OCI-LY7 (cell line): ENCODE data around the gene FOXP1. TPM values are rescaled to one million over a fixed set of nuclear protein-coding genes. Genes with fewer than 3 reads are reported as not detected.

ENCODE experiments used
- BruUV-seq: library from RNA; stranded (reverse); fragments of 400-500 nt; replicated peaks from 2 replicates; lab custom pipeline; 2021; lab: Mats Ljungman, UMichigan
- CTCF ChIA-PET: fragments of 300-600 bp; sonication (Branson Sonifier 250); formaldehyde crosslinking; loops from one replicate; lab custom pipeline; 2022; ENCODE audit warnings: antibody characterized with exemption; ENCODE audit not compliant: unreplicated experiment; lab: Charles Lee
- POLR2A ChIA-PET: fragments of 300-600 bp; sonication (Branson Sonifier 250); formaldehyde crosslinking; loops from one replicate; lab custom pipeline; 2022; ENCODE audit warnings: antibody characterized with exemption; lab: Charles Lee
- DNase-seq: peaks from one replicate; pipeline ENCODE4 v3.0.0-alpha.2; 2015; ENCODE audit warnings: low spot score
- H2AFZ ChIP-seq: fragments of 200-600 bp; sonication (generic), shearing (Covaris generic); 2 replicates; pipeline ENCODE4 v1.6.1; 2014; ENCODE audit warnings: mild to moderate bottlenecking, antibody characterized with exemption, low read length, moderate library complexity
- H3K27ac ChIP-seq: fragments of 200-600 bp; sonication (generic); 2 replicates; pipeline ENCODE4 v1.5.1; 2014; ENCODE audit warnings: mixed run types, low read depth, mild to moderate bottlenecking, moderate library complexity, low read length, inconsistent platforms; ENCODE audit not compliant: poor library complexity, severe bottlenecking
- H3K36me3 ChIP-seq: fragments of 200-600 bp; sonication (generic); 2 replicates; pipeline ENCODE4 v1.6.1; 2014; ENCODE audit warnings: mild to moderate bottlenecking, antibody characterized with exemption, low read length, moderate library complexity, mixed read lengths; ENCODE audit not compliant: insufficient read depth
- H3K4me1 ChIP-seq: fragments of 200-600 bp; sonication (generic); 2 replicates; pipeline ENCODE4 v1.5.1; 2014; ENCODE audit warnings: mild to moderate bottlenecking, low read length; ENCODE audit not compliant: insufficient read depth, poor library complexity, severe bottlenecking
- H3K4me2 ChIP-seq: fragments of 200-600 bp; sonication (generic); 2 replicates; pipeline ENCODE4 v1.6.1; 2014; ENCODE audit warnings: mild to moderate bottlenecking, low read length
- H3K4me3 ChIP-seq: fragments of 200-600 bp; sonication (generic); 2 replicates; pipeline ENCODE4 v1.5.1; 2014; ENCODE audit warnings: mild to moderate bottlenecking, low read depth, low read length; ENCODE audit not compliant: poor library complexity, severe bottlenecking
- H3K79me2 ChIP-seq: fragments of 200-600 bp; sonication (generic); 2 replicates; pipeline ENCODE4 v1.6.1; 2016; ENCODE audit warnings: low read depth, mild to moderate bottlenecking, low read length, moderate library complexity, mixed read lengths; ENCODE audit not compliant: insufficient read depth
- H3K9me2 ChIP-seq: fragments of 200-600 bp; sonication (generic); 2 replicates; pipeline ENCODE4 v1.6.1; 2016; ENCODE audit warnings: mild to moderate bottlenecking, low read length, mixed read lengths; ENCODE audit not compliant: insufficient read depth
- H3K9me3 ChIP-seq: fragments of 200-600 bp; sonication (generic); 2 replicates; pipeline ENCODE4 v1.6.1; 2014; ENCODE audit warnings: mild to moderate bottlenecking, mixed run types, low read length, mixed read lengths
- H4K20me1 ChIP-seq: fragments of 200-600 bp; sonication (generic); 2 replicates; pipeline ENCODE4 v1.6.1; 2014; ENCODE audit warnings: mild to moderate bottlenecking, antibody characterized with exemption, low read length, moderate library complexity, mixed read lengths; ENCODE audit not compliant: insufficient read depth
- EZH2phosphoT487 ChIP-seq: fragments of 200-600 bp; sonication (generic); IDR thresholded peaks from 2 replicates; pipeline ENCODE4 v1.6.1; 2018; ENCODE audit warnings: low read depth, borderline replicate concordance, mild to moderate bottlenecking, mixed run types, antibody characterized with exemption, low read length, moderate library complexity, mixed read lengths
- intact Hi-C: fragments of 100-400 bp; cut with micrococcal nuclease; formaldehyde crosslinking; loops from one replicate; pipeline ENCODE4 v1.10.0; 2022; ENCODE audit not compliant: unreplicated experiment
- total RNA-seq, 2 experiments: library from RNA; depleted of rRNA in 1 of 2; stranded (reverse); fragments of >200 nt in 1 of 2; shearing (Covaris generic) in 1 of 2; gene quantifications; 2 replicates each; pipeline ENCODE4 v1.2.3, GENCODE V29; 2014 to 2022
- TF ChIP-seq, protein P1 (sequence below): fragments of 200-600 bp; sonication (generic); conservative IDR thresholded peaks from 2 replicates; pipeline ENCODE4 v1.5.1; 2014; ENCODE audit warnings: mild to moderate bottlenecking, antibody characterized with exemption, low read length, moderate library complexity, mixed read lengths

Gene FOXP1
- total RNA-seq, 2 experiments from 2014 or later = 87.3 to 151 TPM

DNA sequence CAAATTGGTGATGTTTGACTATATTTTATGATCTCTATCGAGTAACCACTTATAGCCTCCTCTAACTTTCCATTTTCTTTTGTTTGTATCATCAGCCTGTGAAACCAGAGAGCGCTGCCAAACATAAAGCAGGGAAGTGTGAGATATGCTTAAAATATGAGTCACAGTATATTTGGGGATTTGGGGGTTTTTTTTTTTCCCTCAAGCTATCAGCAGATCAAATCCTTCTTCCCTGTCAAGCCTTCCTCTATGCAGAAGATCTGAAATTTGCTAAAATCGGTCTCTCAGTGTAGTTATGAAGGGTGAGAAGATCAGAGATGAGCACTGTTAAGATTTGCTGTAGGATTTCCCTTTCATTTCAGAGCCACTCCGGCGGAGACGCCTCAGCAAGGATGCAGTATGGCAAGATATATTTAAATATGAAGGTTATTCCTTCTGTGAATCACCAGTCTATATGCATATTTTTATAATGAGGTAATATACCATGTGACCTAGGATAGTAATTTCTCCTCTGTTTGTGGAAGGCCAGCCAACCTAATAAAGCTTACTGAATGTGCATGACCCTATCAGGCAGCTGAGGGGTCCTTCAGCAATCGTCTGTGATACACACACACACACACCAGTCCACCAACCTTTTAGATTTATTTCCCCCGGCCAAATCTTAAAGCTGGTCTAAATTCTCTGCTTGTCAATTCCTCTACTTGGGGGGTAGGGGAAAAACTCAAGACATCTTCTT is 474.1 kb downstream of the FOXP1 start:
- no peak overlapping the region for H3K27ac ChIP-seq
- H3K4me1 ChIP-seq = no peaks in the 10 kb centered on the region
- intact Hi-C loops = no loop called here
- H3K36me3 ChIP-seq = peaks cover 92% of the 10 kb centered on the region
- peaks cover 18% of the 10 kb centered on the region; the same call in 1 of the 2 replicates for H3K79me2 ChIP-seq
- no TSS peak for BruUV-seq
- no peaks in the 10 kb centered on the region; the same call in 1 of the 2 replicates for H4K20me1 ChIP-seq
- H2AFZ ChIP-seq = no peak overlapping the region
- POLR2A ChIA-PET = interaction anchor here (0.6 to 0.9 kb wide), 3 partner anchors 9 to 48 kb away, joined by 3 to 6 read pairs (median 3); no protein-coding TSS in a partner anchor
- H3K4me3 ChIP-seq = no peak overlapping the region
- no peaks in the 10 kb centered on the region for H3K9me3 ChIP-seq
- DNase-seq = no peak
- H3K4me2 ChIP-seq = no peak overlapping the region
- TF ChIP-seq, protein P1, sequence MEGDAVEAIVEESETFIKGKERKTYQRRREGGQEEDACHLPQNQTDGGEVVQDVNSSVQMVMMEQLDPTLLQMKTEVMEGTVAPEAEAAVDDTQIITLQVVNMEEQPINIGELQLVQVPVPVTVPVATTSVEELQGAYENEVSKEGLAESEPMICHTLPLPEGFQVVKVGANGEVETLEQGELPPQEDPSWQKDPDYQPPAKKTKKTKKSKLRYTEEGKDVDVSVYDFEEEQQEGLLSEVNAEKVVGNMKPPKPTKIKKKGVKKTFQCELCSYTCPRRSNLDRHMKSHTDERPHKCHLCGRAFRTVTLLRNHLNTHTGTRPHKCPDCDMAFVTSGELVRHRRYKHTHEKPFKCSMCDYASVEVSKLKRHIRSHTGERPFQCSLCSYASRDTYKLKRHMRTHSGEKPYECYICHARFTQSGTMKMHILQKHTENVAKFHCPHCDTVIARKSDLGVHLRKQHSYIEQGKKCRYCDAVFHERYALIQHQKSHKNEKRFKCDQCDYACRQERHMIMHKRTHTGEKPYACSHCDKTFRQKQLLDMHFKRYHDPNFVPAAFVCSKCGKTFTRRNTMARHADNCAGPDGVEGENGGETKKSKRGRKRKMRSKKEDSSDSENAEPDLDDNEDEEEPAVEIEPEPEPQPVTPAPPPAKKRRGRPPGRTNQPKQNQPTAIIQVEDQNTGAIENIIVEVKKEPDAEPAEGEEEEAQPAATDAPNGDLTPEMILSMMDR = no peak
- TF ChIP-seq EZH2phosphoT487 = no peak
- CTCF ChIA-PET = no interaction called here
- H3K9me2 ChIP-seq = no peaks in the 10 kb centered on the region

GRCh38 chr3:71107926-71108325 is 475.6 kb downstream of the FOXP1 start:
- no peak for TF ChIP-seq EZH2phosphoT487
- TF ChIP-seq, protein P1 = no peak
- Histone ChIP-seq H3K4me3 (no peak overlapping the region), H3K79me2 (peaks cover 10% of the 10 kb centered on the region; the same call in 1 of the 2 replicates), H3K9me2 (no peaks in the 10 kb centered on the region), H3K9me3 (no peaks in the 10 kb centered on the region), H3K4me1 (no peaks in the 10 kb centered on the region), H4K20me1 (no peaks in the 10 kb centered on the region; the same call in 1 of the 2 replicates), H3K36me3 (peaks cover 92% of the 10 kb centered on the region), H2AFZ (no peak overlapping the region), H3K27ac (no peak overlapping the region), H3K4me2 (no peak overlapping the region)
- DNase-seq = no peak
- intact Hi-C loops = no loop called here
- BruUV-seq = no TSS peak
- CTCF ChIA-PET = no interaction called here
- POLR2A ChIA-PET = interaction anchor here (0.6 to 1.8 kb wide), 4 partner anchors 9 to 45 kb away, joined by 3 to 7 read pairs (median 3); no protein-coding TSS in a partner anchor

DNA sequence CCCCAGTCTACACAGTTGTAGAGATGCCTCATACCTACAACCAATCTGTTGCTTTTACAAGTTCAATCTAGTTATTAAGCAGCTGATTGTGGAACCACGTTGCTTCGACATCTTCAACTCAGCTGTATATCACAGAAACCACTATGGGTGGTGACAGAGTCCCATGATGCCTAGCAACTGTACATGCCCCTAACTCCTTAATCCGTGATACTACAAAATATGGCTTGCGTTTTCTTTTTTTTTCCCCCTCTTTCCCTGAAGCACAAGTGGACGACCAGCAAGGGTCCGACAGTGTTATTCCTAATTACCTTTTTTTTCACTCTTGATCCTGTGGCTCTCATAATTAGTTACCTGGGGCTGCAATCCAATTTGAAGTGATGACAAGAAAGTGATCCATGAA is 478.6 kb downstream of the FOXP1 start:
- ChIA-PET CTCF (no interaction called here), POLR2A (no interaction called here)
- Histone ChIP-seq H3K79me2 (peaks cover 23% of the 10 kb centered on the region; the same call in 1 of the 2 replicates), H2AFZ (no peak overlapping the region), H3K4me3 (no peak overlapping the region), H4K20me1 (peaks cover 3% of the 10 kb centered on the region; the same call in 1 of the 2 replicates), H3K36me3 (peaks cover 69% of the 10 kb centered on the region), H3K9me2 (no peaks in the 10 kb centered on the region), H3K9me3 (no peaks in the 10 kb centered on the region), H3K4me1 (no peaks in the 10 kb centered on the region), H3K27ac (no peak overlapping the region), H3K4me2 (no peak overlapping the region)
- intact Hi-C loops = no loop called here
- no peak for TF ChIP-seq EZH2phosphoT487
- TF ChIP-seq, protein P1 = no peak
- BruUV-seq = no TSS peak
- DNase-seq = no peak
